Measurements from ENCODE around the gene CUX1. TPM values are rescaled to one million over a fixed set of nuclear protein-coding genes. Genes with fewer than 3 reads are reported as not detected.

CUX1 gene
- polyA plus RNA-seq, 12 donors = 38.3 to 53.1 (median 44.7) TPM

GRCh38 chr7:102268635-102269034, 451.2 kb downstream of the CUX1 start:
- DNase-seq = no peak

DNA sequence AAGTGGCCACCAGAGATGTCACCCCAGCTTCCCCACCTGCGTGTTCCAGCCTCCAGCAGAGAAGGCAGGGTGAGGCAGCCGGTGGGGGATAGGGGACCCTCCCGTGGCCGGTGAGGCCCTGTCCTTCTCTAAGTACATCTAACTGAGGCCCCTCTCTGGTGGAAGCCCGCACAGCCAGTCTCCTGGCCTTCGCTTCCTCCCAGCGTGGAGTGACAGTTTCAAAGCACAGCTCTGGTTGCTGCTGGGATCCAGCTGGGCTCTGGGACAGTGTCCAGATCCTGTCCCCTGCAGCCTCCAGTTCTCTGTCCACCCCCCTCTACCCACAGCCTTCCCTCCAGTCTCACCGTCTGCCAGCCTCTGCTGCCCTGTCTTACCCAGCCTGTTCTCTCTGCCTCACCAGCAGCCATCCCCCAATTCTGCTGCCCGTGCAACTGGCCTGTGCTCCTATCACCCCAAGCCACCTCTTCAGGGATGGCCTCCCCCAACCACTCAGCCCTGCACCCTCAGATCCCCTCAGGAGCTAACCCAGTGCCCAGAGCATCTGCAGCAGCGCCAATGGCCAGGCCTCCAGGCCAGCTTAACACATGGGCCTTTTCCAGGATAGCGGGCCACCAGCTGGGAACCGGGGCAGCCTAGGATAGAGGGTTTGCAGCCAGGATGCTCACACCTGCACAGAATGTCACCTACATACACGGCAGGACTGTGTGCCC, 452.9 kb downstream of the CUX1 start:
- DNase-seq = no peak

- DNase-seq = no peak
Observed at GRCh38 chr7:102271158-102271798, 453.9 kb downstream of the CUX1 start.

- DNase-seq = peak; percentile 64
Observed at GRCh38 chr7:102272075-102272916, 454.9 kb downstream of the CUX1 start.

GRCh38 chr7:102272917-102273748, 455.7 kb downstream of the CUX1 start:
- DNase-seq = no peak

GRCh38 chr7:102273749-102274712, 456.6 kb downstream of the CUX1 start:
- DNase-seq = no peak

DNA sequence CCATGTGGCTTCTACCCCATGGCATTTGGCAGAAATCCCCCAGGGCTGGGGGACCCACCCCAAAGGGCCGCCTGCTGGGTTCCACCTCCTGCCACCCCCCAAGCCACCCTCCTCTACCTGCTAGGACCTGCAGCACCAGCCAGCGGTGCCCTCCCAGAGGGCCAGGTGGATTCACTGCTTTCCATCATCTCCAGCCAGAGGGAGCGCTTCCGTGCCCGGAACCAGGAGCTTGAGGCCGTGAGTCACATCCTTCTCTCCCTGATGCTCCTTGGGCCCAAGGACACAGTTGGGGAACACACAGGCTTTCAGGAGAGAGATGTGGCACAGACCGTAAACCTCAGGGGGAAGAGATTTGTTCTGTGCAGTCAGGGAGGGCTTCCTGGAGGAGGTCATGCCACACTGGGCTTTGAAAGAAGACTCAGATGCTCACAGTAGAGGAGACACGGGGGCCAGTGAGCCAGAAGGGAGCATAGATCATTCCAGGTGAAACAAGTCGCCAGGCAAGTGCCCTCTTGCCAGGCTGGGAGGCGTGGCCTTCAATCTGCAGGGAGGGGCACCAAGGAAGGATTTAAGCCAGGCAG, 457.8 kb downstream of the CUX1 start:
- no peak for DNase-seq

DNA sequence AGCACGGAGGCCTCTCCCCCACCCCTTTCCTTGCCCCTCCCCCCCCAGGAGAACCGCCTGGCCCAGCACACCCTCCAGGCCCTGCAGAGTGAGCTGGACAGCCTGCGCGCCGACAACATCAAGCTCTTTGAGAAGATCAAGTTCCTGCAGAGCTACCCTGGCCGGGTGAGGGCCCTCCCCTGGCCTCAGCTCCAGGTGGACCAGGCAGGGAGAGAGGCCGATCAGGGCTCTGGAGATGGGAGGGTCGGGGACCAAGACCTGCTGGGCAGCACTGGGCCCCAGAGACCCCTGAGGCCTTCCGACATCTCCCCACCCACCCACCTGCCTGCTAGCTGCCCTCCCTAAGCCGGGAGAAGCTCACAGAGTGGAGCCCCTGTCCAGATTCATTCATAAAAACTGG, 460.5 kb downstream of the CUX1 start:
- DNase-seq = no peak

DNA sequence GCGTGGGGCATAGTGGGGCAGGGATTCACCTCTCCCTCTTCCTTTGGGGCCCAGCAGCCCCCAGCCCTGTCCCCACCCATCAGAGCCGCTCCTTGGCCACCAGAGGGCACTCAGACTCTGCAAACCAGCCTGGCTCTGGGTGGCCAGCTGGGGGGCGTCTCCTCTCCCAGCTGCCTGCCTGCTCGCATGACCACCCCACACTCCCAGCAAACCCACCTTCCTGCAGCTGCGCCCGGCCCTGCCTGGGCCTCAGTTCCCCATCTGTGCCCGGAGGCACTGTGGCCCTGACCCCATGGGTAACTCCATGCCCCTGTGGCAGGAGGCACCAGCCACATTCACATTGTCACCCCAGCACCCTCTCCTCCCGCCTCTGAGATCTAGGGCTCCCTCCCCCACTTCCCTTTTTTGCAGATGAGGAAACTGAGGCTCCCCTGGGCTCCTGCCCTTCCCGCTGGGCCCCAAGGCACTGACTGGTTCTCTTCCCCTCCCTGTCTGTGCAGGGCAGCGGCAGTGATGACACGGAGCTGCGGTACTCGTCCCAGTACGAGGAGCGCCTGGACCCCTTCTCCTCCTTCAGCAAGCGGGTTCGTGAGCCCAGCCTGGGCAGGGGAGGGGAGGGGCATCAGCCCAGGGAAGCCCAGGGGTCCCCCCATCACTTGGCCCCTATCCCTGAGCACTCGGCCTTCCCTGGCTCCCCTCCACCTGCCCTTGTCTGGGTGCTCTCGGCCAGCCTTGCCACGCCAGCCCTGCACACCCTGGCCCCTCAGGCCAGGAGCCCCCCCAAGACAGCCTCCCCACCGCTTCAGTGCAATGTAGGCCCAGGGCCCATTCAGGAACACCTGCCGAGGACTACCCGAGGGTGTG, 462.3 kb downstream of the CUX1 start:
- DNase-seq = peak; percentile 65

DNA sequence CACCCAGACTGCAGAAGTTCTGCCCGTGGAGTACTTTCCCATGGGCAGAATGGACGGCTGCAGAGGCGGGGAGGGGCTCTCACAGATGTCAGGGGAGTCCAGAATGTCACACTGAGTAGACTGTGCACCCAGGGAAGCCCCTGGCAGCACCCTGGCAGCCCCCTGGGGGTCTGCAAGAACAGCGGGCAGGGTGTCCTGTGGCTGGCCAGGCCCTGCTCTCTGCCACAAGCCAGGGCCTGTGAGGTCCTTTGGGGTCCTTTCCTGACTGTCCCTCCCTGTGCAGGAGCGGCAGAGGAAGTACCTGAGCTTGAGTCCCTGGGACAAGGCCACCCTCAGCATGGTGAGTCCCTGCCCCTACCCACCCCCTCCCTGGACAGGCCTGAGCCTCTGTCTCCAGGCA, 463.1 kb downstream of the CUX1 start:
- DNase-seq = no peak

GRCh38 chr7:102281785-102282184, 464.4 kb downstream of the CUX1 start:
- no peak for DNase-seq

- no peak for DNase-seq
Observed at GRCh38 chr7:102282465-102283362, 465.3 kb downstream of the CUX1 start.

- no peak for DNase-seq
Observed at GRCh38 chr7:102283477-102284189, 466.2 kb downstream of the CUX1 start.

DNA sequence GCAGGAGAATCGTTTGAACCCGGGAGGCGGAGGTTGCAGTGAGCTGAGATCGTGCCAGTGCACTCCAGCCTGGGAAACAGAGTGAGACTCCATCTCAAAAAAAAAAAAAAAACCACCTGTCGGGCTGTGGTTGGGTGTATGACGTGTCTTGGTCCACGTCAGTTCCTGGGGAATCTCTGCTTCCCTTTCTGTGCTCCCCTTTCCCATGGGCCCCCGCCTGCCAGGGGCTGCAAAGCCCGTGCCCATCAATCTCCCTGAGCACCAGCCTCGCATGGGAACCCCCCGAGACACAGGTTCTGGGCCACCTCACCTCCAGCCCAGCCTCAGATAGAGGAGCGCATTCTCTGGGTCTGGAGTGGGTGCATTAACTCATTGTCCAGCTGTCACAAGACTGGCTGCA, 467.0 kb downstream of the CUX1 start:
- DNase-seq = no peak

GRCh38 chr7:102284891-102285539, 467.6 kb downstream of the CUX1 start:
- no peak for DNase-seq

- DNase-seq = no peak
Observed at GRCh38 chr7:102285540-102286236, 468.3 kb downstream of the CUX1 start.

All from muscle of arm (tissue), 12 donors.